ENCODE results near the gene CDK5RAP3.
A peak's percentile ranks its signal among the peaks of the same experiment; 100 is the strongest.

The CDK5RAP3 gene, protein sequence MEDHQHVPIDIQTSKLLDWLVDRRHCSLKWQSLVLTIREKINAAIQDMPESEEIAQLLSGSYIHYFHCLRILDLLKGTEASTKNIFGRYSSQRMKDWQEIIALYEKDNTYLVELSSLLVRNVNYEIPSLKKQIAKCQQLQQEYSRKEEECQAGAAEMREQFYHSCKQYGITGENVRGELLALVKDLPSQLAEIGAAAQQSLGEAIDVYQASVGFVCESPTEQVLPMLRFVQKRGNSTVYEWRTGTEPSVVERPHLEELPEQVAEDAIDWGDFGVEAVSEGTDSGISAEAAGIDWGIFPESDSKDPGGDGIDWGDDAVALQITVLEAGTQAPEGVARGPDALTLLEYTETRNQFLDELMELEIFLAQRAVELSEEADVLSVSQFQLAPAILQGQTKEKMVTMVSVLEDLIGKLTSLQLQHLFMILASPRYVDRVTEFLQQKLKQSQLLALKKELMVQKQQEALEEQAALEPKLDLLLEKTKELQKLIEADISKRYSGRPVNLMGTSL

DNA sequence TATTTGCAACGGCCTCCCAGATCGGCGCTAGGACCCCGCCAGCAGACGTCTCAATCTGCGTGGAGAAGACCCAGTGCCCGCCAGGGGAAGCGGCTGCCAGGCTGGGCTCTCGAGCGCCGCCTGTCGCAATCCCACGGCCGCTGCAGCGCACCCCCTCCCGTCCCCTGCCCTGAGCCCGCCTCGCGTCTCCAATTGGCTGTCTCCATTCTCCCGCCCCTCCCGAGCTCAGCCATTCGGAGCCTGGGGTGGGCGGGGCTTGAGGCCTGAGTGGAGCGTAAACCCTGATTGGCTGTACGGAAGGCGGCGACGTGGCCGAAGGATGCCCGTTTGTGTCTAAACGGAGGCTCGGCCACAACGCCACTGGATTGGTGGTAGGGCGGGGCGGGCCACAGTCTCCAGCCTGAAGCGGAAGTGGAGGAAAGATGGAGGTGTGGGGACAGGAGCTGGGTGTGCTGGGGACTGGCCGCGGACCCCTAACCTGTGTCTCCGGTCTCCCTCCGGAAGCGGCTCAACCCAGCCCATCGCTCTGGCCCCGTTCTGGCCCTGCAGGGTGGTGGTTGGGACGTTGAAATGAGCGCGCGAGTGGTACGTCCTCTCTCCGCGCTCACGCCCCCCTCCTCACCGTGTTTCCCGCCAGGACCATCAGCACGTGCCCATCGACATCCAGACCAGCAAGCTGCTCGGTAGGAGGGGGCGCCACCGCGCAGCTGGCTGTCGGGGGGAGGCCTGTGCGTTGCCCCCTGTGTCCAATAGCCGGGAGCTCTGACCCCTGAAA is at the start of gene CDK5RAP3:
Gene CDK5RAP3, plus strand, starts transcription at position 389 of the 775 bp plus-strand sequence. Its CDS starts 34 bp downstream, at position 423.
- peak; percentile 100 for DNase-seq (ENCODE audit: low read depth)
- TF ChIP-seq CTCF (IDR thresholded peaks at IDR 0.05; ENCODE audit: insufficient read depth, low read depth, low read length, missing control alignments) = peak; percentile 97
- H3K4me3 ChIP-seq (ENCODE audit: low read depth, low read length) = peak within 1 kb of the TSS; percentile 75

DNA sequence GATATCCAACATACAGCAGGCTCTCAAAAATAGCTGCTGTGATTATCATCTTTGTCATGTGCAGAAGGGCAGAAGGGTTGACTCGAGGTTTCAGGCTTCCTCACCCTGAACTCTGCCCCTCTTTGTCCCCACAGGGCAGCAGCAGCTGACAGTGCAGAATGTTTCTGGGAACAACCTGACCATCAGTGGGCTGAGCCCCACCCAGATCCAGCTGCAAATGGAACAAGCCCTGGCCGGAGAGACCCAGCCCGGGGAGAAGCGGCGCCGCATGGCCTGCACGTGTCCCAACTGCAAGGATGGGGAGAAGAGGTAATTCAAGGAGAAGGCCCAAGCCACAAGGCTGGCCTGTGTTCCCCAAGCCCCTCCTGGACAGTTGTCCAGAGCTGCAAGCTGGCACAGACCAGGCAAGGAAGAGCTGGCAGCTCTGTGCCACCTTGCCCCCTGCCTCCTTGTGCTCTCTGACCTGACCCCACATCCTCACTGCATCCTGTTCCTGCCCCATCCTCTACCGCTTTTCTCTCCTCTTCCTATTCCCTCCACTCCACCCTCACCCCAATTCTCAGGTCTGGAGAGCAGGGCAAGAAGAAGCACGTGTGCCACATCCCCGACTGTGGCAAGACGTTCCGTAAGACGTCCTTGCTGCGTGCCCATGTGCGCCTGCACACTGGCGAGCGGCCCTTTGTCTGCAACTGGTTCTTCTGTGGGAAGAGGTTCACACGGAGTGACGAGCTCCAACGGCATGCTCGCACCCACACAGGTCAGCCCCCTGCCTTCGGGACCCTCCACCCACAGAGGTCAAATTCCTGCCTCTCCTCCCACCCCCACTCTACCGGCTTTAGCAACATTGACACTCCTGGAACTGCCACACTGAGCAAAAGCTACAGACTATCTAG is 45.9 kb upstream of the CDK5RAP3 start:
- no peak overlapping the region for H3K4me3 ChIP-seq (ENCODE audit: low read depth, low read length)
- no peak for DNase-seq (ENCODE audit: low read depth)
- TF ChIP-seq CTCF (IDR thresholded peaks at IDR 0.05; ENCODE audit: insufficient read depth, low read depth, low read length, missing control alignments) = no peak

- H3K4me3 ChIP-seq (ENCODE audit: low read depth, low read length) = no peak overlapping the region
- no peak for DNase-seq (ENCODE audit: low read depth)
- no peak for TF ChIP-seq CTCF (IDR thresholded peaks at IDR 0.05; ENCODE audit: insufficient read depth, low read depth, low read length, missing control alignments)
Measured at GRCh38 chr17:47925678-47925988, 45.3 kb upstream of the CDK5RAP3 start.

GRCh38 chr17:47927821-47928400 is 43.0 kb upstream of the CDK5RAP3 start:
- no peak for DNase-seq (ENCODE audit: low read depth)
- no peak for TF ChIP-seq CTCF (IDR thresholded peaks at IDR 0.05; ENCODE audit: insufficient read depth, low read depth, low read length, missing control alignments)
- H3K4me3 ChIP-seq (ENCODE audit: low read depth, low read length) = no peak overlapping the region

DNA sequence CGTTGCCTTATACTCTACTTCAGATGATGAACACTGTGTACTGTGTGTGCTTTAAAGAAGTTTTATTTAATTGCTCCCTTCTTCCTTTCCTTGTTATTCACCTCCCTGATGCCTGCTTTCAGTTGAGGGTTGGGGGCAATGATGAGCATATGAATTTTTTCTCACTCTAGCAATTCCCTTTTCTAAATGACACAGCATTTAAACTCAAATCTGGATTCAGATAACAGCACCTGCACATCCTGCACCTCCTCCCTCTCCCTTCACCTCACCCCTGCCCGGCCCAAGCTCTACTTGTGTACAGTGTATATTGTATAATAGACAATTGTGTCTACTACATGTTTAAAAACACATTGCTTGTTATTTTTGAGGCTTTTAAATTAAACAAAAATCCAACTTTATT is 42.5 kb upstream of the CDK5RAP3 start:
- H3K4me3 ChIP-seq (ENCODE audit: low read depth, low read length) = no peak overlapping the region
- no peak for TF ChIP-seq CTCF (IDR thresholded peaks at IDR 0.05; ENCODE audit: insufficient read depth, low read depth, low read length, missing control alignments)
- DNase-seq (ENCODE audit: low read depth) = no peak

Data from GM12865 (cell line).